Astrocyte of the spinal cord (primary cell): ENCODE results near the gene PITHD1.

Experiments
- DNase-seq: peaks from one replicate; pipeline ENCODE4 v3.0.0; 2011; ENCODE audit warnings: low read depth, low spot score
- H3K4me3 ChIP-seq: 2 replicates; pipeline ENCODE4 v1.5.1; 2011; ENCODE audit warnings: low read depth, mild to moderate bottlenecking, low read length, moderate library complexity
- in situ Hi-C: cut with HindIII; loops from 2 replicates; pipeline ENCODE4 v1.10.0; 2017; ENCODE audit warnings: low sequenced_read_pairs
- TF ChIP-seq, protein P1 (sequence below): IDR thresholded peaks from 2 replicates; pipeline ENCODE4 v1.5.1; 2012; ENCODE audit warnings: low read depth, mild to moderate bottlenecking, low read length, inconsistent platforms

The PITHD1 gene

GRCh38 chr1:23810818-23811540 is 32.8 kb downstream of the PITHD1 start:
- no peak overlapping the region for H3K4me3 ChIP-seq
- in situ Hi-C loops = no loop called here
- DNase-seq = no peak
- TF ChIP-seq, protein P1, sequence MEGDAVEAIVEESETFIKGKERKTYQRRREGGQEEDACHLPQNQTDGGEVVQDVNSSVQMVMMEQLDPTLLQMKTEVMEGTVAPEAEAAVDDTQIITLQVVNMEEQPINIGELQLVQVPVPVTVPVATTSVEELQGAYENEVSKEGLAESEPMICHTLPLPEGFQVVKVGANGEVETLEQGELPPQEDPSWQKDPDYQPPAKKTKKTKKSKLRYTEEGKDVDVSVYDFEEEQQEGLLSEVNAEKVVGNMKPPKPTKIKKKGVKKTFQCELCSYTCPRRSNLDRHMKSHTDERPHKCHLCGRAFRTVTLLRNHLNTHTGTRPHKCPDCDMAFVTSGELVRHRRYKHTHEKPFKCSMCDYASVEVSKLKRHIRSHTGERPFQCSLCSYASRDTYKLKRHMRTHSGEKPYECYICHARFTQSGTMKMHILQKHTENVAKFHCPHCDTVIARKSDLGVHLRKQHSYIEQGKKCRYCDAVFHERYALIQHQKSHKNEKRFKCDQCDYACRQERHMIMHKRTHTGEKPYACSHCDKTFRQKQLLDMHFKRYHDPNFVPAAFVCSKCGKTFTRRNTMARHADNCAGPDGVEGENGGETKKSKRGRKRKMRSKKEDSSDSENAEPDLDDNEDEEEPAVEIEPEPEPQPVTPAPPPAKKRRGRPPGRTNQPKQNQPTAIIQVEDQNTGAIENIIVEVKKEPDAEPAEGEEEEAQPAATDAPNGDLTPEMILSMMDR = peak; percentile 74

DNA sequence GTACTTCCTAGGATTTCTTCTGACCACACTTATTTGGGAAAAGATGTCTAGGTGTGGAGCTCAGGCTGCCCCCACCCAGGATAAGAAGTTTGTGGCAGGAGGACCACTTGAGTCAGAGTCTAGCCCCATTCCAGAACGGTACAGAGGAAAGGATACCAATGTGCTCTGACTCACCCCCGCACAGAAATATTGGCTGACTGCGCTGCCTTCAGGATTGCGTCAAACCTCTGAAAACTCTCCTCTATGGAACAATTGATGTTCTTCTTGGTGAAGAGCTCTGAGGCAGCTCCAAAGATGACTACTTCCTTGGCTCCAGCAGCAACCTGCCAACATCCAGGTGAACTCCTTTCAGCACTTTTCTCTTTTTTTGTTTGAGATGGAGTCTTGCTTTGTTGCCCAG is 35.8 kb downstream of the PITHD1 start:
- no peak for DNase-seq
- in situ Hi-C loops = no loop called here
- TF ChIP-seq, protein P1 = no peak
- no peak overlapping the region for H3K4me3 ChIP-seq

- in situ Hi-C loops = no loop called here
- H3K4me3 ChIP-seq = no peak overlapping the region
- TF ChIP-seq, protein P1 = no peak
- no peak for DNase-seq
Measured at GRCh38 chr1:23816361-23816760, 38.1 kb downstream of the PITHD1 start.

GRCh38 chr1:23816906-23817305 is 38.7 kb downstream of the PITHD1 start:
- H3K4me3 ChIP-seq = no peak overlapping the region
- TF ChIP-seq, protein P1 = no peak
- no peak for DNase-seq
- in situ Hi-C loops = no loop called here

- TF ChIP-seq, protein P1 = no peak
- no peak overlapping the region for H3K4me3 ChIP-seq
- no peak for DNase-seq
- in situ Hi-C loops = no loop called here
Measured at GRCh38 chr1:23817633-23818032, 39.4 kb downstream of the PITHD1 start.

- in situ Hi-C loops = no loop called here
Measured at GRCh38 chr1:23823767-23824166, 45.5 kb downstream of the PITHD1 start.

More at GRCh38 chr1:23823767-23824166, 45.5 kb downstream of the PITHD1 start:
- no peak for DNase-seq
- no peak overlapping the region for H3K4me3 ChIP-seq
- TF ChIP-seq, protein P1 = no peak
